Measurements from ENCODE around the gene LRRFIP1.
"Not testable (repeated sequence)": the region's sequence is repeated elsewhere in the genome, so short reads cannot be mapped to it uniquely, and the experiment has no call there.

Gene LRRFIP1, protein sequence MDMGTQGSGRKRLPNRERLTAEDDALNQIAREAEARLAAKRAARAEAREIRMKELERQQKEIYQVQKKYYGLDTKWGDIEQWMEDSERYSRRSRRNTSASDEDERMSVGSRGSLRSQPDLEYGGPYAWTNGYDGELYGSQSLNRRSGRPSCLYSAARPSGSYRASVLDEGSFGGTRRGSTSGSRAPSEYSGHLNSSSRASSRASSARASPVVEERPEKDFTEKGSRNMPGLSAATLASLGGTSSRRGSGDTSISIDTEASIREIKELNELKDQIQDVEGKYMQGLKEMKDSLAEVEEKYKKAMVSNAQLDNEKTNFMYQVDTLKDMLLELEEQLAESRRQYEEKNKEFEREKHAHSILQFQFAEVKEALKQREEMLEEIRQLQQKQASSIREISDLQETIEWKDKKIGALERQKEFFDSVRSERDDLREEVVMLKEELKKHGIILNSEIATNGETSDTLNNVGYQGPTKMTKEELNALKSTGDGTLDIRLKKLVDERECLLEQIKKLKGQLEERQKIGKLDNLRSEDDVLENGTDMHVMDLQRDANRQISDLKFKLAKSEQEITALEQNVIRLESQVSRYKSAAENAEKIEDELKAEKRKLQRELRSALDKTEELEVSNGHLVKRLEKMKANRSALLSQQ

DNA sequence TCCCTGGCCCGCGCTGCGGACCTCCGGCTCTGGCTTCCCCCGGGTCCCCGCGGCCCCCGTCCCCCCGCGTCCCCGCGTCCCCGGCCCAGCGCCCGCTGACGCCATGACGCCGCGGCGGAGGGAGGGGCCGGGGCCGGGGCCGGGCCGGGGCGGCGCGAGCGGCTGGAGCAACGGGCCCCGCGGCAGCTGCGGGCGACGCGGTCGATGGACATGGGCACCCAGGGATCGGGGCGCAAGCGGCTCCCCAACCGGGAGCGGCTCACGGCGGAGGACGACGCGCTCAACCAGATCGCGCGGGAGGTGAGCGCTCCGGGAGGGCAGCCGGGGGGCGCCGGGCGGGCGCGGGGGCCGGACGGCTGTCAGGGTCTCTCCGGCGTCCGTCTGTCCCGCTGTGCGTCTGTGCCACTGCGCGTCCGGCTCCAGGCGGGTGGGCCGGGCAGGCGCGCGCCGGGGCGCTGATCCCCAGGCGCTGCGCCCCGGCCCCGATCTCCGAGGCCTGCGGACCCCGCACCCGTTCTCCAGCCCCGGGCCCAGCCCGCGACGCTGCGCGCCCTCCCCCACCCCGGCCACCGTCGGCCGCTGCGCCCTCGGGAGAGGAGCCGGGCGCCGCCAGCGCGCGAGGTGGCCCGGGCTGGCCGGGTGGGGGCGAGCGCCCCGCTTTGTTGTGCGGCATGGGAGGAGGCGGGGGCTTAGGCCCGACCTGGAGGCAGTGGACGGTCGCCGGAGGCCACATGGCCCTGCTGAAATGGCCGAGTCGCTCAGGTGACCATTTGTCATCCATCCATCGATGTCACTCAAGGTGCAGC is at the start of gene LRRFIP1:
LRRFIP1 (plus strand) TSS at position 147 of the 806 bp plus-strand sequence; CDS start at position 205, 58 bp downstream.
- peak in 7 of 58 donors; percentile 8 to 54 (median 23) for DNase-seq

DNA sequence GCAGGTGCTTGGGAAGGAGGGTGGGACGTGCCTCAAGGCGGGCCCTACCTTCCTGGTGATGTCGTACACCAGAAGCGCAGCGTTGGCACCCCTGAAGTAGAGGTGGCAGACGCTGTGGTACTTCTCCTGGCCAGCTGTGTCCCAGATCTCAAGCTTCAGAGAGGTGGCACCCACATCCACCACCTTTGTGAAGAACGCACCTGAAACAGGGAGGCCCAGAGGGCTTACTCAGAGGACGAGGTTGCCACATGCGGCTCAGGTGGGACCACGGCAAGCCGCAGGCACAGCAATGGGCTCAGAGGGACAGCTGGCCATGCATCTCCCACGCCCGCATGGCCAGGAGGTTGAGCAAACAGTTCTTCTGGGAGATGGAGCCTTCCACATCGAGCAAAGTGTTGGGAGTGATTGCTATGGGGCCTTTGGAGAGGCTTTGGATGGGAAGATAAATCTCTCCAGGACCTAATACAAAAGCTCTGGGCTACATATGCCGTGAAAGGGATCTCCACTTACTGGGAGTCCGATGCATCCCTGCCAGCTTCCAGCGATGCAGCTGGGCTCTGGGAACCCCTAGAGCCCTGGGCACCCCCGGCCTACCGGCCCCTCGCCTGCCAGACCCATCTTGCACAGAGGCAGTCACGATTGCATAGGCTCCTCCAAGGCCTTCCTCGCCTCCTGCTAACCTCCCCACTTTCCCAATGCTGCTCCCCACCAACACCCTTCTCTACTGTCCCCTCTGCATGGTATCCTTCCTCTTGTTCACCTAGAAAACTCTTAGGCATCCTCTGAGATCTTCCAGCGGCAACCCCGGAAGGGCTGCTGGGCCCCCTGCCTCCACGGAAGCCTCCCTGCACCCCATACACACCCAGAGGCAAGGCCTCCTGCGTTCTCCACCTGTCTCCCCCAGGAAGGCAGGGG is 49.2 kb upstream of the LRRFIP1 start:
- DNase-seq = no peak

DNA sequence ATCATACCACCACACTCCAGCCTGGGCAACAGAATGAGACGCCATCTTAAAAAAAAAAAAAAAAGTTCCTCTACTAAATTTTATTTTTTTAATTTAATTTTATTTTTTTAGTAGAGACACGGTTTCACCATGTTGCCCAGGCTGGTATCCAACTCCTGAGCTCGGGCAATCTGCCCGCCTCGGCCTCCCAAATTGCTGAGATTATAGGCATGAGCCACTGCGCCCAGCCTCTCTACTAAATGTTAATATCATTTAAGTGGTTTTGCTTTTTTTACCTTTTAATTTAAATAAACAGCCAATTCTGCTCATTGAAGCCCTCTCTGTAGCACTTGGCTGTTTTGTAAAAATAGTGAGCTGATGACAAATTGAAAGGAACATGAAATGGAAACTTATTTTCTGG is 46.1 kb upstream of the LRRFIP1 start:
- no peak for DNase-seq

DNA sequence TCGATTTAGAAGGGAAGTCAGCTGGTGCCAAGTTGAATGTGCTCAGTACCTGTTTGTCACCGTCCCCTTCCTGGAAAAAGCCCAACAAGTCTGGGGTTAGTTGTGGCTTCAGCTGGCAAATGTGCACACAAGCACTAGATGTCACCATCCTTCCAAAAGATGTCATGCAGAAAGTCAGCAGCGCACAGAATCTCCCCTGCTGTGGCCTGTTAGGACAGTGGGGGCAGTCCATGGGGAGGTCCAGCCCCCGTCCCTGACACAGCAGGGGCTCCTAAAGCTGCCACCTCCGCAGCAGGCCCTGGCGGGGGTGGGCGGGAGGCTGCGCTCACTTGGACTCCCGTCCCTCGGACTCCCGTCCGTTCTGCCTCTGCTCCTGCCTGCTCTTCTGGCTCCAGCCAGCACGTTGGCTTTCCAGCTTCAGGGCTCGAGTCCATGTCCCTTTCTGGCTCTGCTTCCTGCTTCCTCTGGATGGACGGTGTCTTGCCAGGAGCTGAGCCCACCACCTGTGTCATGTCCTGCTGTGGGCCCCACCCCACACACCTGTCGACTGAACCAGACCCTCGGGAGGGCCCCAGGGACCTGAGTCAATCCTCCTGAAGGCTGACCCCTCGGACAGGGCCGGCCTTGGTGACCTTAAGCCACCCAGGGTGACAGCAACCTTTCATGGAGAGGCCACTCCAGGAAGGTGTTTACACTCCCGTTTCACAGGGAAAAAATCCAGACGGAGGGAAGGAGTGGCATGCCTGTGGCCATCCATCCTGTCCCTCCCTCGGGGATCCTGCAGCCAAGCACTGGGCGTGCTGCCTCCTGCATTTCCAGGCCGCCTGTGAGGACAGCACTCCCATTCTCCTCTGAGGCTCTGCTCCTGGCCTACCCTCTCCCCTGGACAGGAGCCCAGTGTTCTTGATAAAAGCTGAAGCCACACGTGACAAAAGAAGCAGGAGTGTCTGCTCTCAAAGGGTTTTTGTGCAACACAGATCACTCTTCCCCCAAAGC is 45.3 kb upstream of the LRRFIP1 start:
- peak in 44 of 58 donors; percentile 11 to 65 (median 38) for DNase-seq

DNA sequence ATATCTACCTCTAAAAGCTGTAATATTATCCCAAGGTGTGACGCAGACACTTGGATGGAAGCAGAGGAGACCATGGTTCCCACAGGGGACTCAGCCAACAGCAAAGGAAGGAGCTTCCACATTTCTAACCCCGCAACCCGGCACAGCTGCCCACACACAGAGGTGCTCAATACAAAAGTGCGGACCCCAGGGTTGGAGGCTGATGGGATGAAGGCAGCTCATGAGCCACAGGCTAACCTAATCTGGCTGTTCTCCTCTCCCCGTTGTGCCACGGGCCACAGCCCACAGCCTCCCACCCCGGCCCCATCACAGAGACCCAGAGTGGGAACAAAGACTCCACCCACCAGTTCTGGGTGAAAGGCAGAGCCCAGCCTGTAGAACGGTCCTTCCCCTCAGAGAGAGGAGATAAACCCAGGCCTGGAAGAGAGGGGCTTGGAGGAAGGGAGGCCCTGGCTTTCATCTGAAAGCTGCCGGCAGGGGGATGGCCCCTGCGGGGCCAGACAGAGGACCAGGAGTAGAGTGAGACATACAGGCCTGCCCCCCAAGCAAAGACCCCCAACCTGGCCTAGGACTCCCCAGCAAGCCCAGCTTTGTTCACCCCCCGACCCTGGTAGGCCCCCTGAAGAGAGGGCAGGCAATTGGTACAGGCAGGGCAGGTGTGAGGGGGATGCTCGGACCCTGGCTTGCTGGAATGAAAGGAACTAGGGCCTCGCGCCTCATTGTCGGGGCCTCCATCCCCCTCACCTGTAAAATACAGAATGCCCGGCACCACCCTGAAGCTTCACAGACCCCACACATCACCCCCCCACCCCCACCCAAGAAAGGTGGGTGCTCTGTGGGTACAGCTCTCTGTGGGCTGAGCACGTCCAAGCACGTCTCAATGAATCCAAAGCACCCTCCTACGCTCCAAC is 43.7 kb upstream of the LRRFIP1 start:
- no peak for DNase-seq

DNA sequence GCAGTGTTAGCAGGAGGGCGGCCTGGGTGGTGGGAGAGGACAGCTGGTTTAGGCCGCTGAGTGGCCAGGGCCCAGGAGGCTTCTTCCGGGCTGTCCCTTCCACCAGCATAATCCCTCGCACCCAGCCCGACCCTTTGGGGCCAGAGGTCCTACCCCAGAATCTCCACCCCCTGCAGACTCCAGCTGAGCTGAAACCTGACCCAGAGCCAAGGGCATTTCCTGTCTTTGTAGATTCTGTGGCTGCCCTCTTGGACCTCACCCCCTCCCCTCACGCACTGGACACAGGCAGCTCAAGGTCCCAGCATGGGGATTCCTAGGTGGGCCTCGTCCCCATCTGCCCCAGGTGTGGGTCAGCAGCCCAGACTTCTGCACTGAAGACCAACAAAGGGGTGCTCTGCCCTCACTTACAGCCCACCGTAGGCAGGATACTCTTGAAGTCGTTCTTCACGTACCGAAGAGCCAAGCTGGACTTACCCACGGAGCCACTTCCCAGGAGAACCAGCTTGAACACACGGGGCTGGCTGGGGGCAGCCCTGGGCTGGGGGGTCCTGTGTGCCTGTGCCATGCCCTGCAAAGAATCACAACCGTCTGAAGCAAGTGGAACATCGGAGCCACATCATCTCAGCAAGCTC is 41.7 kb upstream of the LRRFIP1 start:
- DNase-seq = no peak

DNA sequence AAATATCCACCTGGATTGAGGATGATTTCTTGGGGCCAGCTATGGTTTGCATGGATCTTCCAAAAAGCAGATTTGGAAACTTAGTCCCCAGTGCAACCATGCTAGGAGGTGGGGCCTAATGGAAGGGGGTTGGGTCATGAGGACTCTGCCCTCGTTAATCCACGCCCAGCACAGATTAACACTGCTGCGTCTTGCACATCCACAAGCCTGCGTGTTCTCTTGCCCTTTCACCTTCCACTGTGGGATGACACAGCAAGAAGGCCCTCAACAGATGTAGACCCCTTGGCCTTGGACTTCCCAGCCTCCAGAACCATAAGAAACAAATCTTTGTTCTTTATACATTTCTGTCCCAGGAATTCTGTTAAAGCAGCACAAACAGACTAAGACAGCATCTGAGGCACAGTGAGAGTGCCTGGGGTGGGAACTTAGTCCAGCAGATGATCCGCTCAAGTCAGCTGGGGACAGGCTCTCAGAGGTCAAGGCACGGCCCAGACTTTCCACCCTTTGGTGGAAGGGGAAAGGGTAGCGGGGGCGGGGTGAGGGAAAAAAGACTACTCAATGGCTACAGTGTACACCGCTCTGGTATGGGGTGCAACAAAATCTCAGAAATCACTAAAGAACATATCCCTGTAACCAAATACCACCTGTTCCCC is 39.2 kb upstream of the LRRFIP1 start:
- DNase-seq = no peak

DNA sequence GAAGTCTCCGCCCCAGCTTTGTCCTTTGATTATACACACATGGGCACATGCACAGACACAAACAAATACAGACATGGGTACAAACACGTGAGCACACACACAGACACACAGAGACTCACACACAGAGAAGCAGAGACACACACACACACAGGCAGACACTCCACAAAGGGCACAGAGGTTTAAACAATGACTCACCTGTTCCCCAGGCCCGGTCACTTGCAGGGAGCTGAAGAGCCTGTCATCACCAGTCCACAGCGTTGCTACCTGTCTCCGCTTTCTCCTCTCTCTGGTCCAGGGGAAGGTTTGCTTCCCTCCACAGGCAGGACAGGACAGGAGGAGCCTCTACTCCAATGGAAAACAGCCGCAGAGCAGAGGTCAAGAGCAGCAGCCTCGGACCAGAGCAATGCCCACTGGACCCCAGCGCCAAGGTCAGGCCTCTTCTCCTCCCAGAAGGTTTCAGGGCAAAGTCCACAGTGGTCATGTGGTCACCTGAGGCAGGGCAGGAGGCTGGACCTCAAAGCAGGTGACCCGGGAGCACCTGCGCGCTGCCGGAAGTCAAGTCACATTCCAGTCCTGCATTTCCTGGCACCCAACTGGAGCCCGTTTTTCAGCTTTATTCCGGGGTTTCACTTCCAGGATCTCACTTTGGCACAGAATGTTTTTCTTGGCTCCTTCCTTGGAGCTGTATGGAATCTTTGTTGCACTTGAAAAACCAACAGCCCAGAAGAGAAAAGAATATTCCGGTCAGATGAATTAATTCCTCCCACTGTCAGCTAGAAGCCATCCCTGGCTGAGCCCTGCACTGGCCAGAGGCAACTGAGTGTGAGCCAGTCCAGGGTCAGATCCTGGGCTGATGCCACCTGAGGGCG is 36.9 kb upstream of the LRRFIP1 start, which contains the start of gene RAB17:
RAB17 (minus strand) TSS at position 463 of the 869 bp plus-strand sequence. CDS start 4,580 bp downstream, outside the sequence.
- peak in 1 of 58 donors; percentile 20 for DNase-seq

DNA sequence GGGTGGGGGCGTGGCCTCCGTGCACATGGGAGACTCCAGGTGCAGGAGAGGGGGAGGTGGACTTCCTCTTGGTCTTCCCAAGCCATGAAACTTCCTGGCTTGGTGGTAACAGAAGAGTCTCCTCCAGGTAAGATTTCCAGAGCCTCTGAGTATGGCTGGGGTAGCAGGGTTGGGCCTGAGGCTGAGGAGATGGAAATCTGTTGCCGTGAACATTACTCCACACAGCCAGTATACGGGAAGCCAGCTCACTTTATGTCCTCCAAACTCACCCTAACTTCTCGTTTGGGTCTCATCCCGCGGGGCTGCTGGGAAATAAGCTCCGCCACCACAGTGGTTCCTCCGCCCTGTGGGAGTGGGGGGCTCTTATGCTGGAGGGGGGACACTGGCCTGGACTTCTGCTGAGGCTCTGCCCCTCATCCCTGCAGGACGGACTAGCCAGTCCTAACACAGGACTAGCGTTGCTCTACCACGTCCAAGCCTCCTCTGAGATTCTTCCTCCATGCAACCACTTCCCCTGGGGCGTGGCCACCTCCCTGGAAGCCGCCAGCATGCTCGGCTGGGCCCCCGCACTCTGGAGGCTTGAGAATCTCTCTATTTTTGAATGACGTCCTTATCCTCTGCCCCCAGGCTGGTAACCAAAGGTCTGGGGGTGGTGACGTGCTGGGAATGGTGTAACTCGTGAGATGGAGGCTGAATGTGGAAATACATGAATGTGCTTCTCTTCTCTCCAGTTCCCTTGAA is 36.1 kb upstream of the LRRFIP1 start:
- DNase-seq = peak in 2 of 58 donors; percentile 9 to 20

DNA sequence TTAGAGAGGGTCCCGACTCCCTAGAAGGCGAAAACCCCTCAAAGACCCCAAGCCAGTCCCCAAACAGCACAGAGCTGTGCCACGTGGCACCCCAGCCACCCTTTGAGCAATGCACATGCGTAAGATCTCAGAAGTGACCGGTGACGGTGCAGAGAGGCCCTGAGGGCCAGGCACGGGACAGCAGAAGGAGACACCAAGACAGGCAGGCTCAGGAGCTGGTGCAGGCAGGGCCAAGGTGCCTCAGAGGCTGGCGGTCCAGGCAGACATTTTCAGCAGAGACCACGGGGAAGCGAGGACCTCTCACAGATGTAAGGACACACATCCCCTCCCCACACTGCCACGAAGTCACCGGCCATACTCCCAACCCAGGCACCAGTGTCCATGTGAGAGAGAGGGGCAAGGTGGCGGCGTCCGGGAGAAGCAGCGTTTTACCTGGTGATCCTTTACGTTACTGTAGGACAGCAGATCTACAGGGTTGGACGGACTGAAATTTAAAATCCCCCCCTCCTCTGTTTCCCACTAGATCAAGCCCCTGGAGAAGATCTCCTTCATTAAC is 34.9 kb upstream of the LRRFIP1 start:
- no peak for DNase-seq

DNA sequence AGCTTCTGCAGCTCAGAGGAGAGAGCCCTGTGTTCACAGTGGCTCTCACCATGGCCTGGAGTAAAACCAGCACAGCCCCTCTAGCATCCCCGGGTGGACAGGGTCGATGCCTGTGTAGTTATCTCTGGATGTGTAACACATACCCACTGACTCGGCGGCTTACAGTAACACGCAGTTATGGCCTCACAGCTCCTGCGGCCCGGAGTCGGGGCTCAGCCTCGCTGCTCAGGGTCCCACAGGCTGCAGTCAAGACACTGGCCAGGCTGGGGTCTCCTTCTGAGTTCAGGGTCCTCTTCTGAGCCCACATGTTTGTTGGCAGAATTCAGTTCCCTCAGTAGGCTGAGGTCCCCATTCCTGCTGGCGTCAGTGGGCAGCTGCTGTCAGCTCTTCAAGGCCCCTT is 34.4 kb upstream of the LRRFIP1 start:
- no peak for DNase-seq

DNA sequence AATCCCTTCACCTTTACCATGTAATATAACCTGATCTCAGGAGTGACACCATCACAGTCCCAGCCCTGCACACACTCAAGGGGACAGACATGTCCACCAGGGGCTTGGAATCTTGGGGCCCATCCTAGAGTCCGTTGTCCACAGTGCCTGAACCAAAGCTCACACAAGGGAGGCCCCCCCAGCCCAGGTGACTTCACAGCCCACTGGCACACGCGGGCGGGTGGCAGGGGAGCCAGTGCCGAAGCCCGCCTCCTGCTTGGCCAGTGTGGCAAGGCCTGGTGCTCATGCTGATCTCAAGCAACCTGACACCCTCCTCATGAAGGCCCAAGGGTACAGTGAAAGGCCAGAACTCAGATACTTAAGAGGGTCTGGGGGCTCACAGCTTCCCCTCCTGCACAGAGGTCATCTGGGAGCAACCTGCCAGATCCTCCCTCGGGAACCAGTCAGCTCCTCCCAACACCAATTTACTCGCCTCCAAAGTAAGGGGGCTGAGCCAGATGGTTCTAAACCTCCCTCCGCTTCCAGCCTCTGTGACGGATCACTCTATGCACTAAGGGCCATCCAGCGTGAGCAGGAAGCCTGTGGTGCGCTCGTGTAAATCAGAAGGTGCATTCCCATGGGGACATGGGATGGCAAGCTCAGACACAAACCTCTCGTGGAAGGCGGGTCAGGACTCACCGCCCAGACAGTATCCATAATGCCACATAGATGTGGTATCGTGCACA is 33.6 kb upstream of the LRRFIP1 start:
- DNase-seq = no peak

DNA sequence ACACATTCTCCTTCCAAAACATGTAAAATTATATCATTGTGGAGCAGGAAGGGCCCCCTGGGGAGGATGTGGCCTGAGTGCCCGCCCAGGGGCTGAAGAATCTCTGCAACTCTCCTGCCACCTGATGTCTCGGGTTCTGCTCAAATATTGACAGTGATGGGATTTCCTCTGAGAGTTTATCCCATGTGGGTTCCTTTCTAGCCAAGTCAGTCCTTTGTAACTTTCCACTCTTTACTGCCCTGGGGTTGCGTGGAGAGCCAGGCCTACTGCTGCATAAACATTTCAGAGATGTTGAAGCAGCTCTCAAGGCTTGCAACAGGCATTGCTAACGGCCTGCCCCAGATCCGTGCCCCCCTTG is 32.9 kb upstream of the LRRFIP1 start:
- DNase-seq = no peak

DNA sequence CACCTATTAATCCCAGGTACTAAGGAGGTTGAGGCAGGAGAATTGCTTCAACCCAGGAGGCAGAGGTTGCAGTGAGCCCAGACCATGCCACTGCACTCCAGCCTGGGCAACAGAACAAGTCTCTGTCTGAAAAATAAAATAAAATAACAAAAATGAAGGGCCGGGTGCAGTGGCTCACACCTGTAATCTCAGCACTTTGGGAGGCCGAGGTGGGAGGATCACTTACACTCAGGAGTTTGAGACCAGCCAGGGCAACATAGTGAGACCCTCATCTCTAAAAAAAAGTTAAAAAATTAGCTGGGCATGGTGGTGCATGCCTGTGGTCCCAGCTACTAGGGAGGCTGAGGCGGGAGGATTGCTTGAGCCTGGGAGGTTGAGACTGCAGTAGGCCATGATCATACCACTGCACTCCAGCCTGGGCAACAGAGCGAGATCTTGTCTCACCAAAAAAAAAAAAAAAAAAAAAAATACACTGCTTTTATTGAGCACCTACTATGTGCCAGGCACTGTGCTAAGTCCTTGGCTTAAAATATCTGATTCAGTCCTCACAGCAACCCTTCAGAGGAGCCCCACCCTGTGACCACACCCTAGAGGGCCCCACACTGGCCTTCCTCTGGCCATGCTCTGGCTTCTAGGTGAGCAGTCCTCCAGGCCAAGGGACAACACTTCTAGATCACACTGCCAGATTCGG is 31.4 kb upstream of the LRRFIP1 start:
- DNase-seq = not testable (repeated sequence)
